Measurements from ENCODE around the gene CBLB.
"Not testable (repeated sequence)": the region's sequence is repeated elsewhere in the genome, so short reads cannot be mapped to it uniquely, and the experiment has no call there.

The CBLB gene

GRCh38 chr3:105783631-105784030 is 85.2 kb downstream of the CBLB start:
- FAIRE-seq, result no peak

GRCh38 chr3:105781871-105782270 is 86.9 kb downstream of the CBLB start:
- no peak for FAIRE-seq

GRCh38 chr3:105780107-105780506 is 88.7 kb downstream of the CBLB start:
- no peak for FAIRE-seq

GRCh38 chr3:105775368-105775767 is 93.4 kb downstream of the CBLB start:
- FAIRE-seq, result no peak

GRCh38 chr3:105774444-105775180 is 94.2 kb downstream of the CBLB start:
- no peak for FAIRE-seq

- no peak for FAIRE-seq
Observed at GRCh38 chr3:105773291-105773690, 95.5 kb downstream of the CBLB start.

DNA sequence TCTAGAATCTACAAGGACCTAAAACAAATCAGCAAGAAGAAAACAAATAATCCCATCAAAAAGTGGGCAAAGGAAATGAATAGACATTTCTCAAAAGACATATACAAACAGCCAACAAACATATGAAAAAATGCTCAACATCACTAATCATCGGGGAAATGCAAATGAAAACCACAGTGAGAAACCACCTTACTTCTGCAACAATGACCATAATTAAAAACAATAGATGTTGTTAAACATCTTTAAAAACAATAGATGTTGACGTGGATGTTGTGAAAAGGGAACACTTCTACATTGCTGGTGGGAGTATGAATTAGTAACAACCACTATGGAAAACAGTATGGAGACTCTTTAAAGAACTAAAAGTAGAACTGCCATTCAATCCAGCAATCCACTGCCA is 96.2 kb downstream of the CBLB start:
- no peak for FAIRE-seq

- no peak for FAIRE-seq
Observed at GRCh38 chr3:105771392-105771791, 97.4 kb downstream of the CBLB start.

DNA sequence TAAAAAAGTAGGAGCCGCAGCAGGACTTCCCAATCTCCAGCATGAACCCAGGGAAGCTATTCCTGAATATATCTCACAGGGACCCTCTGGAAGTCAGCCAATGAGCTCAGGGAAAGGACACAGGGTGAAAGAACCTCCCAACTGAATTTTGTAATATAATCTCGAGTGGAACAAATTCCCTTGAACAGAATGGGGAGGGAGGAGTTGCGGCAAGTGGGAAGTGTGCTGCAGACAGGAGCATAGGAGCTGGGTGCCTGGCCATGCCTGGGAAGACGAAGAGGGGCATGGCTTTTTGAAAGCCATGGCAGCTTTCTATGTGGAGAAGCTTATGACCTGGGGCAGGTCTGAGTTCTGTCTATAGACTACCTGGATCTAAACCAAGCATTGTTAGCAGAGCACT is 98.4 kb downstream of the CBLB start:
- FAIRE-seq, result no peak

- FAIRE-seq, result no peak
Observed at GRCh38 chr3:105767776-105768175, 101.0 kb downstream of the CBLB start.

- FAIRE-seq, result no peak
Observed at GRCh38 chr3:105767216-105767615, 101.6 kb downstream of the CBLB start.

- FAIRE-seq, result no peak
Observed at GRCh38 chr3:105765308-105765639, 103.5 kb downstream of the CBLB start.

DNA sequence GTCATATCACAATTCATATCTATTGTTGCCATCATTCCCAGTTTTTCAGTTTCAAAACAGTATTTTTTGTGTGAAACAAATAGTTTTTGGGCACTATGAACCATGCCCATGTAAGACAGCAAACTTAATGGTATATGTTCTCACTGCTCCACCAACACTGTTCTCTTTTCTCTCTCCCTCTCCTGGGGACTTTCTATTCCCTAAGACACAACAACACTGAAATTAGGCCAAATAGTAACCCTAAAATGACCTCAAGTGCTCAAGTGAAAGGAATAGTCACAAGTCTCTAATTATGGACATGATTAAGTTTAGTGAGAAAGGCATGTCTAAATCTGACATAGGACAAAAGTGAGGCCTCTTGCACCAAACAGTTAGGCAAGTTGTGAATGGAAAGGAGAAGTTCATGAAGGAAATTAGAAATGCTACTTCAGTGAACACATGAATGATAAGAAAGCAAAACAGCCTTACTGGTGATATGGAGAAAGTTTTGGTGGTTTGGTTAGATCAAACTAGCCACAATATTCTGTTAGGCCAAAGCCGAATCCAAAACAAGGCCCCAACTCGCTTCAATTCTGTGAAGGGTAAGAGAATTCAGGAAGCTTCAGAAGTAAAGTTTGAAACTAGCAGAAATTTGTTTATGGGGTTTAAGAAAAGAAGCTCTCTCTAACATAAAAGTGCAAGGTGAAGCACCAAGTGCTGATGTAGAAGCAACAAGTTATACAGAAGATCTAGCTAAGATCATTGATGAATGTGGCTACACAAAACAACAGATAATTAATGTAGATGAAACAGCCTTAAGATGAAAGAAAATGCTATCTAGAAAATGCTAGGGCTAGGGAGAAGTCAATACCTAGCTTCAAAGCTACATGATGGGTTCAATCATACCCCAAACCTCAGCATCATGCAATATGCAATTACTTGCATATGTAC is 104.2 kb downstream of the CBLB start:
- no peak for FAIRE-seq

GRCh38 chr3:105763659-105764036 is 105.2 kb downstream of the CBLB start:
- FAIRE-seq, result no peak

DNA sequence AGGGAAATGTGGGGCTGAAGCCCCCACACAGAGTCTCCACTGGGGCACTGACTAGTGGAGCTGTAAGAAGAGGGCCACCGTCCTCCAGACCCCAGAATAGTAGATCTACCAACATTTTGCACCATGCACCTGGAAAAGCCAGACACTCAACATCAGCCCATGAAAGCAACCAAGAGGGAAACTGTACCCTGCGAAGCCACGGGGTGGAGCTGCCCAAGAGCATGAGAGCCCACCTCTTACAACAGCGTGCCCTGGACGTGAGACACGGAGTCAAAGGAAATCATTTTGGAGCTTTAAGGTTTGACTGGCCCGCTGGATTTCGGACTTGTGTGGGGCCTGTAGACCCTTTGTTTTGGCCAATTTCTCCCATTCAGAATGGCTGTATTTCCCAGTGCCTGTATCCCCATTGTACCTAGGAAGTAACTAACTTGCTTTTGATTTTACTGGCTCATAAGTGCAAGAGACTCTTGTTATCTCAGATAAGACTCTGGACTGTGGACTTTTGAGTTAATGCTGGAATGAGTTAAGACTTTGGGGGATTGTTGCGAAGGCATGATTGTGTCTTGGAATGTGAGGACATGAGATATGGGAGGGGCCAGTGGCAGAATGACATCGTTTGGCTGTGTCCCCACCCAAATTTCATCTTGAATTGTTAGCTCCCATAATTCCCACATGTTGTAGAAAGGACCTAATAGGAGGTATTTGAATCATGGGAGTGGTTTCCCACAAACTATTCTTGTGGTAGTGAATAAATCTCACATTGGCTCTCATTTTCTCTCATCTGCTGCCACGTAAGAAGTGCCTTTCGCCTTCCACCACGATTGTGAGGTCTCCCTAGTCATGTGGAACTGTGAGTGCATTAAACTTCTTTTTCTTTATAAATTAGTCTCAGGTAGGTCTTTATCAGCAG is 105.8 kb downstream of the CBLB start:
- FAIRE-seq, result no peak

GRCh38 chr3:105762214-105762613 is 106.6 kb downstream of the CBLB start:
- FAIRE-seq, result not testable (repeated sequence)

GRCh38 chr3:105759442-105760078 is 109.3 kb downstream of the CBLB start:
- no peak for FAIRE-seq

DNA sequence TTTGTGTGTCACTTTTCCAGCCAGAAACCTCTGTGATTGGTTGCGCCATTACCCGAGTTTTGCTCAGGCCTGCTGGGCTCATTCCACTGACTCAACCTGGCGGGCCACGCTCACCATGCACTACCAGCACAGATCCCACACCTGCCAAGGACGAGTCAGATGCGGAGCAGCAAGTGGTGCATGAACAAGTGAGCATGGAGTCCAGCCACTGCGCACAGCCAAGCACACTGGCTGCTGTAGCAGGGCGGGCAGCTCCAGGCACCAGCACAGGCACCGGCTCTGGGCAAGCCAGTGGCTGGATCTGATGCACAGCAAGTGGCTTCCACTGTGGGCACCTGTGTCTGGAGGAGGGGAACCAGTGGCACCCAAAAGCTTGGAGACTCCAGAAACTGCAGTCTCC is 110.4 kb downstream of the CBLB start:
- FAIRE-seq, result no peak

DNA sequence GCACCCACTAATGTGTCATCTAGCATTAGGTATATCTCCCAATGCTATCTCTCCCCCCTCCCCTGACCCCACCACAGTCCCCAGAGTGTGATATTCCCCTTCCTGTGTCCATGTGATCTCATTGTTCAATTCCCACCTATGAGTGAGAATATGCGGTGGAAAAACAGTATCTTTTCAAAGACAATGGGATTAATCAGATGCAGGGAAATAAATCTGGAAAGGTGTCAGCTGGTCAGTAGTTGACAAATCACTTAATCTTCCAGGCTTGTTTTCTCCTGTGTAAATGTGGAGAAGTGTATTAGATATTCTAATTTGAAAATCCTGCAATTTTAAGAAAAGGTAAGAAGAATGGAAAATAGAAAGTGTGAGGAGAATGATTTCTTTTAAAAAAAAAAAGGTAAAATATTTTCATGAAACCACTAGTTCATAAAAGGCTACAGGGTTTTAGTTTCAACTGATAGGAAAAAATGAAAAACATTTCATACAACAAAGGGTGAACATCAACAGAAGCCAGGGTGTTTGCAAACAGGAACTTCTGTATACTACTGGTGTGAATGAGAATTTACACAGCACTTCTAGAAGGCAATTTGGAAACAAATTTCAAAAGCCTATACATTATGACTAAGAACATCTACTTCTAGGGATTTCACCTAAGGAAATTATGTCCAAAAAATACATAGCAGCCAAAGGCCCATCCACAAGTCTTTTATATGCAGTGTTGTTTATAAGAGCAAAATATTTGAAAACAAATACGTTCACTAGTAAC is 113.5 kb downstream of the CBLB start:
- FAIRE-seq, result no peak

GRCh38 chr3:105752791-105753415 is 115.9 kb downstream of the CBLB start:
- no peak for FAIRE-seq

DNA sequence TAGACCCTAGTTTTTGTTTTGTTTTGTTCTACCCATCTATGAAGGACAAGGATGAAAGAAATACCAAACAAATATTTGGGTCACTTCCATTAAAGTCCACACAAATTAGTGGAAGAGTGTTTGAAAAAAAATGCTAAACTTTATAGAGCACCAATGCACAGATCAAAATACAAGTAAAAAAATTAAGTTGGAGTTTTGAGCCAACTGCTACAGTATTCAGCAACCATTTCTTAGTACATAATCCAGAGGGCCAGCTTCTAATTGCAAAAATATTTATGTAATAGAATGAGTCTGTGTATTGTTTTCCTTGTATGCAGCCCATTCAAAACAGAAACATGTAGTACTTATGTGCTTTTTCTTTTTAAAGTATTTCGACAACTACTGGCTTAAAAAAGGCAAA is 121.1 kb downstream of the CBLB start:
- no peak for FAIRE-seq
